Sigmoid colon (tissue), 4 donors: ENCODE data around the gene POLR2B.

Experiments
- CTCF ChIP-seq, 4 experiments: fragments of 450-650 bp in 3 of 4; fragments of 200-600 bp in 1 of 4; IDR thresholded peaks; one replicate each; pipeline ENCODE4 v1.5.1; 2016 to 2019; ENCODE audit warnings: antibody characterized with exemption in 4 of 4, mild to moderate bottlenecking in 3 of 4, moderate library complexity in 2 of 4
- EP300 ChIP-seq, 4 donors: sonication (generic); formaldehyde crosslinking; IDR thresholded peaks; one replicate each; pipeline ENCODE4 v1.6.1; 2017; ENCODE audit warnings: antibody characterized with exemption in 4 of 4
- POLR2A ChIP-seq, 2 donors: fragments of 450-650 bp; IDR thresholded peaks; one replicate each; pipeline ENCODE4 v1.6.1; 2016; ENCODE audit warnings: antibody characterized with exemption in 2 of 2, mild to moderate bottlenecking in 2 of 2, moderate library complexity in 2 of 2
- POLR2AphosphoS5 ChIP-seq, 4 donors: sonication (generic); formaldehyde crosslinking; IDR thresholded peaks; one replicate each; pipeline ENCODE4 v1.6.1; 2017; ENCODE audit warnings: antibody characterized with exemption in 4 of 4

DNA sequence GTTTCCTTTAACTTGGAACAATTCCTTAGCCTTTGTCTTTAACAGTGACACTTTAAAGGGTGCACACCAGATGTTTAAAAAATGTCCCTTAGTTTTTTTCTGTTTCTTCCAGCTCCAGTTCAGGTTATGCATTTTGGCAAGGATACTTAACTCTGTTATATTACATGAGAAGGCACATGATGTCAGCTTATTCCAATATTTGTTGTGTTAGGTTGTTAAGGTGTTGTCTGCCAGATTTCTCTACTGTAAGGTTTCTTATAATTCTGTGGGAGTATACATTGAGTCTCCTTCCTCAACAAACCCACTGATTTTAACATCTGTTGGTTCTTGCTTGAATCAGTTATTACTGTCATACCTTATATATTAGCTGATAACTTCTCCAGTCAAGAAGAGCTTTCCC, 37.7 kb upstream of the POLR2B start:
- TF ChIP-seq CTCF (IDR thresholded peaks at IDR 0.05): no peak
- no peak for TF ChIP-seq POLR2AphosphoS5 (IDR thresholded peaks at IDR 0.05)
- no peak for TF ChIP-seq POLR2A (IDR thresholded peaks at IDR 0.05)
- no peak for TF ChIP-seq EP300 (IDR thresholded peaks at IDR 0.05)
